ENCODE measurements around the gene EFHD2. TPM values are rescaled to one million over a fixed set of nuclear protein-coding genes. Genes with fewer than 3 reads are reported as not detected.
"Not testable (repeated sequence)": the region's sequence is repeated elsewhere in the genome, so short reads cannot be mapped to it uniquely, and the experiment has no call there.

Gene EFHD2
- total RNA-seq, 2 donors from 2014 or later: 69.9 to 281 TPM

DNA sequence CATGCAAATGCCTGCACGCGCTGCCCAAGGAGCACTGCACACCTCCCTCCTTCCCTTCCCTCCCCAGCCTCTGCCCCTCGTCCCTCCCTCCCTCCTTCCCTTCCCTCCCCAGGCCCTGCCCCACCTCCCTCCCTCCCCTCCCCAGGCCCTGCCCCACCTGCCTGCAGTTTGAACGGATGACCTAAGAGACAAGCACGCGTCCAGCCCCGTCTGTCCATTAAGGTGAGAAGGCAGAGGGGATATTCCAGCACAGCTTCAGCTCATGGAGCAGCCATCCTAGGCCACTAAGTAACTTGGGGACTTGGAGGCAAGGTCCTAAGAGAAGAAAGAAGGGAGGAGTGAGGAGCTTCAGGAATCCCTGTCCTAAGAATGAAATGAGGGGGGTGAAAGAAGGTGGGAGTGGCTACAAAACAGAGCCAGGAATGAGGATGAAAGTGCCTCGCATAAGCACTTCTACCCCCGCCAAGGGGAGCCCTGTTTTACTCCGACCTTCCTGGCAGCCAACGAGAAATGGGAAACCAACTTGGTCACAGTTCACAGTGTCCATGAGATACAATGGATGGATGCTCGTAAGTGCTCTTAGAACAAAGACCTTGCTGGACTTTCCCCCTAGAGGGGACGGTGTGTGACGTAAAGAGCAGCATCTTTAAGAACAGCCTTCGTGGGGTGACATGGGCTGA lies 21.3 kb upstream of the EFHD2 start:
- Histone ChIP-seq H3K4me1 (replicated peaks) (no peaks in the 10 kb centered on the region), H3K4me3 (no peak overlapping the region), H3K36me3 (no peaks in the 10 kb centered on the region), H3K27me3 (replicated peaks; ENCODE audit: insufficient read depth) (no peaks in the 10 kb centered on the region), H3K27ac (no peak overlapping the region), H3K9me3 (no peaks in the 10 kb centered on the region)
- WGBS: 75% methylated on average over 13 of the region's 15 CpGs
- intact Hi-C loops (cut with DNase I): no loop called here
- TF ChIP-seq POLR2AphosphoS5 (IDR thresholded peaks at IDR 0.05): no peak
- TF ChIP-seq, protein P1, sequence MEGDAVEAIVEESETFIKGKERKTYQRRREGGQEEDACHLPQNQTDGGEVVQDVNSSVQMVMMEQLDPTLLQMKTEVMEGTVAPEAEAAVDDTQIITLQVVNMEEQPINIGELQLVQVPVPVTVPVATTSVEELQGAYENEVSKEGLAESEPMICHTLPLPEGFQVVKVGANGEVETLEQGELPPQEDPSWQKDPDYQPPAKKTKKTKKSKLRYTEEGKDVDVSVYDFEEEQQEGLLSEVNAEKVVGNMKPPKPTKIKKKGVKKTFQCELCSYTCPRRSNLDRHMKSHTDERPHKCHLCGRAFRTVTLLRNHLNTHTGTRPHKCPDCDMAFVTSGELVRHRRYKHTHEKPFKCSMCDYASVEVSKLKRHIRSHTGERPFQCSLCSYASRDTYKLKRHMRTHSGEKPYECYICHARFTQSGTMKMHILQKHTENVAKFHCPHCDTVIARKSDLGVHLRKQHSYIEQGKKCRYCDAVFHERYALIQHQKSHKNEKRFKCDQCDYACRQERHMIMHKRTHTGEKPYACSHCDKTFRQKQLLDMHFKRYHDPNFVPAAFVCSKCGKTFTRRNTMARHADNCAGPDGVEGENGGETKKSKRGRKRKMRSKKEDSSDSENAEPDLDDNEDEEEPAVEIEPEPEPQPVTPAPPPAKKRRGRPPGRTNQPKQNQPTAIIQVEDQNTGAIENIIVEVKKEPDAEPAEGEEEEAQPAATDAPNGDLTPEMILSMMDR (IDR thresholded peaks at IDR 0.05): no peak
- no peak for TF ChIP-seq POLR2A (IDR thresholded peaks at IDR 0.05)
- DNase-seq (ENCODE audit: low spot score): no peak

DNA sequence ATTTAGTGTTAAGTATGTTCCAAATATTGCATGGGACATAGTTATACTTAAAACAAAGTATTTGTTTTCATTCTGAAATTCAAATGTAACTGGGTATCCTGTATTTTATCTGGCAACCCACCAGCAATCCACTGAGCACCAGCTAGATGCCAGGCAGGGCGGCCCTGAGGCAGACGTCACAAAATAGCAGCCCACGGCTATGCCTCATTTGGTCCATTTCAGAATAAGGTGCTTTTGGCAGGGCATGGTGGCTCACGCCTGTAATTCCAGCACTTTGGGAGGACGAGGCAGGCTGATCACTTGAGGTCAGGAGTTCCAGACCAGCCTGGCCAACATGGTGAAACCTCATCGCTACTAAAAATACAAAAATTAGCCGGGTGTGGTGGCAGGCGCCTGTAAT lies 19.9 kb upstream of the EFHD2 start:
- H3K9me3 ChIP-seq; intact Hi-C loops (cut with DNase I); DNase-seq (ENCODE audit: low spot score); H3K4me3 ChIP-seq; H3K4me1 ChIP-seq (replicated peaks); H3K27me3 ChIP-seq (replicated peaks; ENCODE audit: insufficient read depth); H3K27ac ChIP-seq; H3K36me3 ChIP-seq: not testable (repeated sequence)
- 95% methylated on average over 8 of the region's 8 CpGs for WGBS

DNA sequence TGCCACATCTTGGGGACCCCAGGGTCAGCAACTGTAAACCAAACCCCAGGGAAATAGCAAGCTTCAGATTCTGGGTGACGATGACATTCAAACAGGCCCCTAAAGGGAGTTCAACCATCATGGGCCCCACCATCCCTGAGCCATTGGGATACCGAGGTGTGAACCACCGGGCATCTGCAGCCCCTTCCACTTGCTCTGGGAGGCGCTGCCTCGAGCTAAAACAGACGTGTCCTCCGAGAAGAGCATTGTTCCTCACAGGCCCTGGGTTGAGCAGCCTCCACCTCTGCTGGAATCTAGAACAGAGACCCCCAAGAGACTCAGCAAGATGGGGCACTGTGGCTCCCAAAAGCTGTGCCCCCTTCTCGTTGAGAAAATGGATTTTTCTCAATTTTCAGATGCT lies 19.0 kb upstream of the EFHD2 start:
- H3K27me3 ChIP-seq (replicated peaks; ENCODE audit: insufficient read depth): no peaks in the 10 kb centered on the region
- TF ChIP-seq, protein P1 (IDR thresholded peaks at IDR 0.05): no peak
- TF ChIP-seq POLR2A (IDR thresholded peaks at IDR 0.05): no peak
- 93% methylated on average over 8 of the region's 8 CpGs for WGBS
- no peaks in the 10 kb centered on the region for H3K9me3 ChIP-seq
- no peak overlapping the region for H3K27ac ChIP-seq
- no peak for DNase-seq (ENCODE audit: low spot score)
- no peak overlapping the region for H3K4me3 ChIP-seq
- H3K36me3 ChIP-seq: no peaks in the 10 kb centered on the region
- peaks cover 7% of the 10 kb centered on the region for H3K4me1 ChIP-seq (replicated peaks)
- intact Hi-C loops (cut with DNase I): no loop called here

DNA sequence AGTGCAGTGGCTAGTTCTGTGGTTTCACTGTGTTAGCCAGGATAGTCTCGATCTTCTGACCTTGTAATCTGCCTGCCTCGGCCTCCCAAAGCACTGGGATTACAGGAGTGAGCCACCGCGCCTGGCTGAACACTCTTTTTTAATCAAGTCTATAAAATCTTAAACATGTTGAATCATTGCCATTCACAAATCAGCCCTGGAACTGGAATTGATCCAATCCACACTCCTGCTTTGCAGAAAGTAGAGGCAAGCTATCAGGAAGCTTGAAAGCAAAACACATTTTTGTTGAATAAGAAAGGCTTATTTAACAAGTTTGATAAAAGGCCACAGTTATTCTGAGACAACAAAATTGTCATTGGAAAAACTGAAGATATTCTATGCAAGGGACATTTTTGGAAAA lies 18.3 kb upstream of the EFHD2 start:
- intact Hi-C loops (cut with DNase I): no loop called here
- Histone ChIP-seq H3K36me3 (no peaks in the 10 kb centered on the region), H3K4me3 (no peak overlapping the region), H3K27ac (no peak overlapping the region), H3K9me3 (no peaks in the 10 kb centered on the region), H3K4me1 (replicated peaks) (peaks cover 7% of the 10 kb centered on the region), H3K27me3 (replicated peaks; ENCODE audit: insufficient read depth) (no peaks in the 10 kb centered on the region)
- no peak for TF ChIP-seq POLR2AphosphoS5 (IDR thresholded peaks at IDR 0.05)
- TF ChIP-seq, protein P1 (IDR thresholded peaks at IDR 0.05): no peak
- no peak for TF ChIP-seq POLR2A (IDR thresholded peaks at IDR 0.05)
- 51% methylated on average over 4 of the region's 4 CpGs for WGBS
- no peak for DNase-seq (ENCODE audit: low spot score)

DNA sequence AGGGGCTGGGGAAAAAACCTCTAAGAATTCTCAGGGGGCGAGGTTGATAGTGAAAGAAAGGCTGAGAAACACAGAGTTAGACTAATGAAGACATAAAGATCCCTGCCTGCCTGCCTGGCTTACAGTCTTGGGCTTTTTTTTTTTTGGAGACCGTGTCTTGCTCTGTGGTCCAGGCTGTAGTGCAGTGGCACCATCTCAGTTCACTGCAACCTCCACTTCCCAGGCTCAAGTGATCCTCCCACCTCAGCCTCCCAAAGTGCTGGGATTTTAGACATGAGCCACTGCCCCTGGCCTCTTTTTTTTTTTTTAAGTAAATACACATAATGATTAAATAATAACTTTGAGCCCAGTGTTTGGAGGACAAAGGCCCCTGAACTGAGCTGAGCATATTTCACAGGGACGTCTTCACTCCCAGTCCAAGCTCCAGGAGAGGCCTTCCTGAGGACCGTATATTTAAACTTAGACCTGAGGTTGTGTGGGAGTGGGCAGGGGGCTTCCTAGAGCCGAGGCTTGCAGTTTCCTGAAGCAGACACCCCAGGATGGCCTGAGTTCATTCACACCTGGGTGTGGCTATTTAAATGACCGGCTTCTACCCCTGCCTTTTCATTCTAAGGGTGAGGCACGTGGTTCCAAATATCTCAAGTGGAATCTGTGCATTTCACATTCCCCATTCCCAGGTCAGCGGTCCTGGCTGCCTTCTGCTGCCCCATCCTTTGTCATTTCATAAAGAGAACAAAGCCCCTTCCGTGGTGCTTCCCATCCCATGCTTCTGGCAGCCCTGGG lies 16.0 kb upstream of the EFHD2 start:
- no peaks in the 10 kb centered on the region for H3K27me3 ChIP-seq (replicated peaks; ENCODE audit: insufficient read depth)
- no peaks in the 10 kb centered on the region for H3K36me3 ChIP-seq
- TF ChIP-seq POLR2AphosphoS5 (IDR thresholded peaks at IDR 0.05) (no peak), POLR2A (IDR thresholded peaks at IDR 0.05) (no peak)
- TF ChIP-seq, protein P1 (IDR thresholded peaks at IDR 0.05): no peak
- 62% methylated on average over 9 of the region's 9 CpGs for WGBS
- H3K27ac ChIP-seq: peak overlapping the region; percentile 27 to 38
- no peak for DNase-seq (ENCODE audit: low spot score)
- intact Hi-C loops (cut with DNase I): no loop called here
- peaks cover 7% of the 10 kb centered on the region for H3K4me1 ChIP-seq (replicated peaks)
- H3K9me3 ChIP-seq: no peaks in the 10 kb centered on the region
- no peak overlapping the region for H3K4me3 ChIP-seq

All from prostate gland (tissue), 2 donors.